ENCODE data around the gene EFCAB9. TPM values are rescaled to one million over a fixed set of nuclear protein-coding genes. Genes with fewer than 3 reads are reported as not detected.

EFCAB9 gene
- total RNA-seq, 4 donors from 2014 or later, result not detected

DNA sequence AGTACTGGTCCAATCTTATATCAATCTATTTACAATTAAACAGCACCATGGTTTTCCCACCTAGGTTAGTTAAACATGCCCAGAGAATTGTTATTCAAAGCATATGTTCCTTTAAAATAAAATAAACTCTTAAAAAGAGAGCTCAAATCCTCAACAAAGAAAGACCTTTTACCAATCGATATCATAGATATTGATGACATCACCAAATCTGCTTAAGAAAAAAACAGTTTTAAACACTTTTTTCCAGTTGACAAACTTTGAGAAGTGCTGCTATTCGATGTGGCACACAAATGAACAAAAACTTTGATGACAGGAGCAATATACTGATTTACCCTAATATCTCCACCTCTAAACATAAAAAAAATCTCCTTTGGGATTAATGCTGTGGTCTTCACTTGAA, 15.7 kb downstream of the EFCAB9 start:
- Histone ChIP-seq H3K27me3 (no peaks in the 10 kb centered on the region), H3K27ac (no peak overlapping the region), H3K4me1 (no peaks in the 10 kb centered on the region), H3K36me3 (no peaks in the 10 kb centered on the region), H3K4me3 (no peak overlapping the region), H3K9me3 (no peaks in the 10 kb centered on the region)
- no peak for DNase-seq
- TF ChIP-seq, protein P1, sequence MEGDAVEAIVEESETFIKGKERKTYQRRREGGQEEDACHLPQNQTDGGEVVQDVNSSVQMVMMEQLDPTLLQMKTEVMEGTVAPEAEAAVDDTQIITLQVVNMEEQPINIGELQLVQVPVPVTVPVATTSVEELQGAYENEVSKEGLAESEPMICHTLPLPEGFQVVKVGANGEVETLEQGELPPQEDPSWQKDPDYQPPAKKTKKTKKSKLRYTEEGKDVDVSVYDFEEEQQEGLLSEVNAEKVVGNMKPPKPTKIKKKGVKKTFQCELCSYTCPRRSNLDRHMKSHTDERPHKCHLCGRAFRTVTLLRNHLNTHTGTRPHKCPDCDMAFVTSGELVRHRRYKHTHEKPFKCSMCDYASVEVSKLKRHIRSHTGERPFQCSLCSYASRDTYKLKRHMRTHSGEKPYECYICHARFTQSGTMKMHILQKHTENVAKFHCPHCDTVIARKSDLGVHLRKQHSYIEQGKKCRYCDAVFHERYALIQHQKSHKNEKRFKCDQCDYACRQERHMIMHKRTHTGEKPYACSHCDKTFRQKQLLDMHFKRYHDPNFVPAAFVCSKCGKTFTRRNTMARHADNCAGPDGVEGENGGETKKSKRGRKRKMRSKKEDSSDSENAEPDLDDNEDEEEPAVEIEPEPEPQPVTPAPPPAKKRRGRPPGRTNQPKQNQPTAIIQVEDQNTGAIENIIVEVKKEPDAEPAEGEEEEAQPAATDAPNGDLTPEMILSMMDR (IDR thresholded peaks at IDR 0.05), result no peak
- no peak for TF ChIP-seq POLR2A (IDR thresholded peaks at IDR 0.05)
- intact Hi-C loops (cut with DNase I; ENCODE audit: low total_unique reads), result loop anchor here (5.0 kb wide), 1 partner anchor 1973 kb away; no protein-coding TSS in a partner anchor

- no peak overlapping the region for H3K4me3 ChIP-seq
- DNase-seq, result no peak
- H3K27ac ChIP-seq, result no peak overlapping the region
- no peaks in the 10 kb centered on the region for H3K27me3 ChIP-seq
- H3K36me3 ChIP-seq, result no peaks in the 10 kb centered on the region
- no peaks in the 10 kb centered on the region for H3K4me1 ChIP-seq
- TF ChIP-seq, protein P1 (IDR thresholded peaks at IDR 0.05), result no peak
- no peak for TF ChIP-seq POLR2A (IDR thresholded peaks at IDR 0.05)
- no peaks in the 10 kb centered on the region for H3K9me3 ChIP-seq
- intact Hi-C loops (cut with DNase I; ENCODE audit: low total_unique reads), result loop anchor here (5.0 kb wide), 1 partner anchor 1971 kb away; no protein-coding TSS in a partner anchor
These were observed 17.7 kb downstream of the EFCAB9 start for GRCh38 chr5:172211676-172212075.

DNA sequence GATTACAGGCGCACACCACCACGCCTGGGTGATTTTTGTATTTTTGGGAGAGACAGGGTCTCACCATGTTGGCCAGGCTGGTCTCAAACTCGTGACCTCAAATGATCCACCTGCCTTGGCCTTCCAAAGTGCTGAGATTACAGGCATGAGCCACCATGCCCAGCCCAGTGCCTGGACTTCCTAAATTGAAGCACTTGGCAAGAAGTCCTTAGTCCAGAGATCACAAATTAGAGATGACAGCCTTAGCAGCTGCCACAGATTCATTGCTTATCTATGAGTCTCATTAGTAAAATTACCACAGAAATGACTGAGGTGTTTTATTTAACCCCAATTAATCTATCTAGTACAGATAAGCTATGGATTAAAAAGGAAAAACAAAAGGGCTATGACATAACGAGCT, 19.2 kb downstream of the EFCAB9 start:
- H3K9me3 ChIP-seq, result no peaks in the 10 kb centered on the region
- no peaks in the 10 kb centered on the region for H3K4me1 ChIP-seq
- intact Hi-C loops (cut with DNase I; ENCODE audit: low total_unique reads), result loop anchor here (5.0 kb wide), 1 partner anchor 1969 kb away; no protein-coding TSS in a partner anchor
- H3K27ac ChIP-seq, result no peak overlapping the region
- no peak for TF ChIP-seq POLR2A (IDR thresholded peaks at IDR 0.05)
- TF ChIP-seq, protein P1 (IDR thresholded peaks at IDR 0.05), result no peak
- no peak overlapping the region for H3K4me3 ChIP-seq
- DNase-seq, result no peak
- H3K36me3 ChIP-seq, result no peaks in the 10 kb centered on the region
- no peaks in the 10 kb centered on the region for H3K27me3 ChIP-seq

DNA sequence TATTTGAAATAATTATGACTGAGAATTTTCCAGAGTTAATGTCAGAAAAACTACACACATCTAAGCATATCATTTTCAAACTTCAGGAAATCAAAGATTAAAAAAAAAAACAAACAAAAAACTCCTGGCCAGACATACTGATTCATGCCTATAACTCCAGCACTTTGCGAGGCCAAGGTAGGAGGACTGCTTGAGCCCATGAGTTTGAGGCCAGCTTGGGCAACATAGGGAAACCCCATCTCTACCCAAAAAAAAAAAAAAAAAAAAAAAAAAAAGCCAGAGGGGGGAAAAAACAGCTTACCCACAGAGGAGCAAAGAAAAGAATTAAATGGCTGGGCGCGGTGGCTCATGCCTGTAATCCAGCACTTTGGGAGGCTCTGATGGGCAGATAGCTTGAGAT, 22.4 kb downstream of the EFCAB9 start:
- no peak for TF ChIP-seq POLR2A (IDR thresholded peaks at IDR 0.05)
- TF ChIP-seq, protein P1 (IDR thresholded peaks at IDR 0.05), result no peak
- Histone ChIP-seq H3K9me3 (no peaks in the 10 kb centered on the region), H3K27me3 (no peaks in the 10 kb centered on the region), H3K4me3 (no peak overlapping the region), H3K27ac (no peak overlapping the region), H3K36me3 (no peaks in the 10 kb centered on the region), H3K4me1 (no peaks in the 10 kb centered on the region)
- no peak for DNase-seq
- intact Hi-C loops (cut with DNase I; ENCODE audit: low total_unique reads), result no loop called here

DNA sequence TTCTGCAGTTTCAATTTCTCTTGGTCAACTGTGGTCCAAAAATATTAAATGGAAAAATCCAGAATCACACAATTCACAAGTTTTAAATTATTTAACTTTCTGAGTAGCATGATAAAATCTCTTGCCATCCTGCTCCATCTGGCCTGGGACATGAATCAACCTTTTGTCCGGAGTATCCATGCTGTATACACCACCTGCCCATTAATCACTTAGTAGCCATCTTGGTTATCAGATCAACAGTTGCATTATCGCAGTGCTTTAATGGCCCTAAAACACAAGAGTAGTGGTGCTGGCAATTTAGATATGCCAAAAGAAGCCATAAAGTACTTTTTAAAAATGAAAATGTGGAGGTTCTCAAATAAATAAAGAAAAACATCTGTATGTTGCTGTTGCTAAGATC, 25.3 kb downstream of the EFCAB9 start:
- H3K27me3 ChIP-seq, result no peaks in the 10 kb centered on the region
- no peak overlapping the region for H3K4me3 ChIP-seq
- H3K27ac ChIP-seq, result no peak overlapping the region
- TF ChIP-seq POLR2A (IDR thresholded peaks at IDR 0.05), result no peak
- TF ChIP-seq, protein P1 (IDR thresholded peaks at IDR 0.05), result no peak
- no peaks in the 10 kb centered on the region for H3K4me1 ChIP-seq
- H3K9me3 ChIP-seq, result no peaks in the 10 kb centered on the region
- no peak for DNase-seq
- no peaks in the 10 kb centered on the region for H3K36me3 ChIP-seq
- intact Hi-C loops (cut with DNase I; ENCODE audit: low total_unique reads), result no loop called here

All from uterus (tissue), 4 donors.